ENCODE results near the gene FHIP2A.
"Not testable (repeated sequence)": the region's sequence is repeated elsewhere in the genome, so short reads cannot be mapped to it uniquely, and the experiment has no call there.

Gene FHIP2A

DNA sequence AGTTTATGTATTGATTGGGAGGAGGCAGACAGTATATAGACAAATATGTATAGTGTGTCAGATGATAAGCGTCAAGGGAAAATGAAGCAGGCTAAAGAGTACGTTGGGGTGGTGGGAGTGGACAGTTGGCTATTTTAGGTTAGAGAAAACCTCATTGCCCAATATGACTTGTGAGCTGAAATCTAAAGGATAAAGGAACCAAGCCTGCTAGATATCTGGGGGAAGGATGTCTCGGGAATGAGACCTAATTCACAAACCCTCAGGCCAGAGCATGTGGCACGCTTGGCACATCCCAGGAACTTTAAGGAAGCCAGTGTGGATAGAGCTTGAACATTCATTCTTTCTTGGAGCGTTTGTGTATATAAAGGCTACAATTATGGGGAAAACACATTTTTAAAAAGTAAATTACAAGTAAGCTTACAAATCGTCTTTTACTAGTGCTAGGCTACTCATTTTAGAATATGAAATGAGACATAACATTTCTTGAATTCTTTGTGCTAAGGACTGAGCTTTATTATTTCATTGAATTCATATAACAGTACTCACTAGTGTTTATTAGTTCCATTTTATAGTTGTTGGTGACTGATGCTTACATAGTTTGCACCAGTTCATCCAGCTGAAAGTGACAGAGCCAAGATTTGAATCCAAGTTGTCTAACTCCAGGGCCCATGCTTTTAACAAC, 9.7 kb downstream of the FHIP2A start:
- no peaks in the 10 kb centered on the region for H3K9me3 ChIP-seq (ENCODE audit: control insufficient read depth, low read length)
- H3K27me3 ChIP-seq (ENCODE audit: control insufficient read depth, insufficient read depth, low read length, poor library complexity, severe bottlenecking): no peaks in the 10 kb centered on the region
- H3K36me3 ChIP-seq (ENCODE audit: control insufficient read depth, insufficient read depth, low read length): peaks cover 10% of the 10 kb centered on the region
- 86 to 96% methylated on average over 5 of the region's 6 CpGs for WGBS, 2 experiments
- H3K27ac ChIP-seq (ENCODE audit: insufficient read depth, low read depth, low read length, poor library complexity, severe bottlenecking): no peak overlapping the region
- H3K4me1 ChIP-seq (ENCODE audit: control insufficient read depth, insufficient read depth, low read length): no peaks in the 10 kb centered on the region
- no peak overlapping the region for H3K4me3 ChIP-seq (ENCODE audit: insufficient read depth, low read depth, low read length)

DNA sequence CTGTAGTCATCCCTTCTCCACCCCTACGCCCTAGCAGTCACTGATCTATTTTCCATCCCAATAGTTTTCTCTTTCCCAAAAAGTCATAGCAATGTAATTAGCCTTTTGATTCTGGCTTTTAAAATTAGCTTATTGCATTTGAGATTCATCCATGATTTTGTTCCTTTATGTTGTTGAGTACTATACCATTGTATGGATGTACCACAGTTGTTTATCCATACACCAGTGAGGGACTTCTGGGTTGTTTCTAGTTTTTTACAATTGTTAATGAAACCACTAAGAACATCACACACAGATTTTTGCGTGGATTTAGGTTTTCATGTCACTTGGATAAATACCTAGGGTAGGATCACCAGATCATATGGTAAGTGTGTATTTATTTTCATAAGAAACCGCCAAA, 16.1 kb downstream of the FHIP2A start:
- no peaks in the 10 kb centered on the region for H3K4me1 ChIP-seq (ENCODE audit: control insufficient read depth, insufficient read depth, low read length)
- H3K27me3 ChIP-seq (ENCODE audit: control insufficient read depth, insufficient read depth, low read length, poor library complexity, severe bottlenecking): no peaks in the 10 kb centered on the region
- no peak overlapping the region for H3K27ac ChIP-seq (ENCODE audit: insufficient read depth, low read depth, low read length, poor library complexity, severe bottlenecking)
- H3K4me3 ChIP-seq (ENCODE audit: insufficient read depth, low read depth, low read length): no peak overlapping the region
- H3K36me3 ChIP-seq (ENCODE audit: control insufficient read depth, insufficient read depth, low read length): peaks cover 19% of the 10 kb centered on the region
- 97 to 99% methylated on average over 3 of the region's 3 CpGs for WGBS, 2 experiments
- H3K9me3 ChIP-seq (ENCODE audit: control insufficient read depth, low read length): no peaks in the 10 kb centered on the region

DNA sequence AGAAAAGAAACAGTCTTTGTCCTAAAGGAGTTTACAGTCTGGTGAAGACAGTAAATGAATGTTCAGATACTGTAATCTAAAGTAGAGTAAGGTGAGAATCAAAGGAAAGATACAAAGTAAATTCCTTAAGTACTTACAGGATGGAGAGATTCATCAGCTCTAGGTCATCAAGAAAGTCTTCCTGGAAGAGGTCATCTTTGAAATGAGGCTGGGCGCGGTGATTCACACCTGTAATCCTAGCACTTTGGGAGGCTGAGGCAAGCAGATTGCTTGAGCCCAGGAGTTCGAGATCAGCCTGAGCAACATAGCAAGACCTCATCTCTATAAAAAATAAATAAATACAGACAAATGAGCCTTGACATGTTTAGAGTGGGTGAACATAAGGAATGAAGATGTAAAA, 18.3 kb downstream of the FHIP2A start:
- Histone ChIP-seq H3K4me1 (ENCODE audit: control insufficient read depth, insufficient read depth, low read length) (no peaks in the 10 kb centered on the region), H3K9me3 (ENCODE audit: control insufficient read depth, low read length) (no peaks in the 10 kb centered on the region), H3K4me3 (ENCODE audit: insufficient read depth, low read depth, low read length) (no peak overlapping the region), H3K36me3 (ENCODE audit: control insufficient read depth, insufficient read depth, low read length) (peaks cover 16% of the 10 kb centered on the region), H3K27me3 (ENCODE audit: control insufficient read depth, insufficient read depth, low read length, poor library complexity, severe bottlenecking) (no peaks in the 10 kb centered on the region), H3K27ac (ENCODE audit: insufficient read depth, low read depth, low read length, poor library complexity, severe bottlenecking) (no peak overlapping the region)
- 95 to 96% methylated on average over 3 of the region's 3 CpGs for WGBS, 2 experiments

DNA sequence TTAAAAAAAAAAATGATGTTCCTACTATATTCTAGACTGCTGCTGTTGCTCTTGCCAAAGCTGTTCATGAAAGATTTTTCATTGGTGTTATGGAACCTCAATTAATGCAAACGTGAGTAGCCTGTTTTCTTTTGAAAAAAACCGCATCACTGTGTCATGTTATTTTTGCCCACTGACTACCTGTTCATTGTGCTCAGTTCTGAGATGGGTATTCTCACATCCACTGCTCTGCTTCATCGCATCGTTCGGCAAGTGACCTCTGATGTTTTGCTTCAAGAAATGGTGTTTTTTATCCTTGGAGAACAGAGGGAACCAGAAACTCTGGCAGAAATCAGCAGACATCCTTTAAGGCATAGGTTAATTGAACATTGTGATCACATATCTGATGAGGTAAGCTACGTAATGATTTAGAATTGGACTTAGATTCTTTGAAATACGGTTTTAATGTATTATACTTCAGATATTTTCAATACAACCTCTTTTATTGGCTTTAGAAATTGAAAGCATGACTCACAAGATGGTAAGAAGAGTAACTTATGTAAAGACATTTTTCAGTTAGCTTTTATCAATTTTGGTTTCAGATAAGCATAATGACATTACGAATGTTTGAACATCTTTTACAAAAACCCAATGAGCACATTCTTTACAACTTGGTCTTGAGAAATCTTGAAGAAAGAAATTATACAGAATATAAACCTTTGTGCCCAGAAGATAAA, 24.6 kb downstream of the FHIP2A start:
- WGBS, 2 experiments: 96 to 97% methylated on average over 5 to 7 of the region's 8 CpGs
- H3K36me3 ChIP-seq (ENCODE audit: control insufficient read depth, insufficient read depth, low read length): peaks cover 17% of the 10 kb centered on the region
- H3K27me3 ChIP-seq (ENCODE audit: control insufficient read depth, insufficient read depth, low read length, poor library complexity, severe bottlenecking): no peaks in the 10 kb centered on the region
- no peaks in the 10 kb centered on the region for H3K9me3 ChIP-seq (ENCODE audit: control insufficient read depth, low read length)
- H3K27ac ChIP-seq (ENCODE audit: insufficient read depth, low read depth, low read length, poor library complexity, severe bottlenecking): no peak overlapping the region
- H3K4me1 ChIP-seq (ENCODE audit: control insufficient read depth, insufficient read depth, low read length): no peaks in the 10 kb centered on the region
- H3K4me3 ChIP-seq (ENCODE audit: insufficient read depth, low read depth, low read length): no peak overlapping the region

DNA sequence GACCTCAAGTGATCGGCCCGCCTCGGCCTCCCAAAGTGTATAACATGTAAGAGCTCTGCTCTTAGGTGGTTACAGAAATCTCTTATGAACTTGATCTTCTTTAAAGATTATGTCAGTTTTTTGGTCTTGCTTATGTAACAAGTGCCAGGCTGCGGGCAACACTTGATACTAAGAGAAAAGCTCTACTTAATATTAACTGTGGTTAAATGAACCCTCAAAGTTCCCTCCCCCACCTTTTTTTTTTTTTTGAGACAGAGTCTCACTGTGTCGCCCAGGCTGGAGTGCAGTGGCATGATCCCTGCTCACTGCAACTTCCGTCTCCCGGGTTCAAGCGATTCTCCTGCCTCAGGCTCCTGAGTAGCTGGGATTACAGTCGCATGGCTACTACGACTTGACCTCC, 25.9 kb downstream of the FHIP2A start:
- H3K27me3 ChIP-seq (ENCODE audit: control insufficient read depth, insufficient read depth, low read length, poor library complexity, severe bottlenecking); H3K4me3 ChIP-seq (ENCODE audit: insufficient read depth, low read depth, low read length); H3K27ac ChIP-seq (ENCODE audit: insufficient read depth, low read depth, low read length, poor library complexity, severe bottlenecking); H3K9me3 ChIP-seq (ENCODE audit: control insufficient read depth, low read length); H3K4me1 ChIP-seq (ENCODE audit: control insufficient read depth, insufficient read depth, low read length): not testable (repeated sequence)
- 87 to 90% methylated on average over 10 of the region's 10 CpGs for WGBS, 2 experiments
- peaks cover 17% of the 10 kb centered on the region for H3K36me3 ChIP-seq (ENCODE audit: control insufficient read depth, insufficient read depth, low read length)

DNA sequence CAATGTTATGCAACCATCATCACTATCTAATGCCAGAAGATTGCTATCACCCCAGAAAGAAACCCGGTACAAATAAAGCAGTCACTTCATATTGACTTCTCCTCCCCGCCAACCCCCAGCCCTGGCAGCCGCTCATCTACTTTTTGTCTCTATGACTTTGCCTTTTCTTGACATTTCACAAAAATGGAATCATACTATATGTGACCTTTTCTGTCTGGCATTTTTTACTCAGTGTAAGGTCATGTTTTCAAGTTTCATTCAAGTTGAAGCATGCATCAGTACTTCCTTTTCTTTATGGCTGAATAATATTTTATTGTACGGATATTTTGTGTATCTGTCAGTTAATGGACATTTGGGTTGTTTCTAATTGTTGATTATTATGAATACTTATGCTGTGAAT, 28.1 kb downstream of the FHIP2A start:
- Histone ChIP-seq H3K27me3 (ENCODE audit: control insufficient read depth, insufficient read depth, low read length, poor library complexity, severe bottlenecking) (no peaks in the 10 kb centered on the region), H3K4me1 (ENCODE audit: control insufficient read depth, insufficient read depth, low read length) (no peaks in the 10 kb centered on the region)
- WGBS, 2 experiments: 89 to 96% methylated on average over 4 of the region's 4 CpGs

DNA sequence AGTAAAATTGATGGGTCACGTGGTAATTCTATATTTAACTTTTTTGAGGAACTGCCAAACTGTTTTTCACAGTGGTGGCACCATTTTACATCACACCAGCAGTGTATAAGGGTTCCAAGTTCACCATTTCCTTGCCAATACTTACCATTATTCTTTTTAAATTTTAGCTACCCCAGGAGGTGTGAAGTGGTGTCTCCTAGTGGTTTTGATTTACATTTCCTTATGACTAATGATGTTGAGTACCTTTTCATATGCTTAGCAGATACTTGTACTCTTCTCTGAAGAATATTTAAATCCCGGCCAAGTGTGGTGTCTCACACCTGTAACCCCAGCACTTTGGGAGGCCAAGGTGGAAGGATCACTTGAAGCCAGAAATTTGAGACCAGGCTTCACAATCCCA, 28.5 kb downstream of the FHIP2A start:
- Histone ChIP-seq H3K9me3 (ENCODE audit: control insufficient read depth, low read length) (no peaks in the 10 kb centered on the region), H3K27me3 (ENCODE audit: control insufficient read depth, insufficient read depth, low read length, poor library complexity, severe bottlenecking) (no peaks in the 10 kb centered on the region), H3K4me1 (ENCODE audit: control insufficient read depth, insufficient read depth, low read length) (no peaks in the 10 kb centered on the region), H3K4me3 (ENCODE audit: insufficient read depth, low read depth, low read length) (no peak overlapping the region), H3K36me3 (ENCODE audit: control insufficient read depth, insufficient read depth, low read length) (peaks cover 13% of the 10 kb centered on the region), H3K27ac (ENCODE audit: insufficient read depth, low read depth, low read length, poor library complexity, severe bottlenecking) (no peak overlapping the region)
- 52 to 75% methylated on average over 2 of the region's 2 CpGs for WGBS, 2 experiments

More for the DNA sequence above, 28.1 kb downstream of the FHIP2A start:
- peaks cover 13% of the 10 kb centered on the region for H3K36me3 ChIP-seq (ENCODE audit: control insufficient read depth, insufficient read depth, low read length)
- no peaks in the 10 kb centered on the region for H3K9me3 ChIP-seq (ENCODE audit: control insufficient read depth, low read length)
- no peak overlapping the region for H3K4me3 ChIP-seq (ENCODE audit: insufficient read depth, low read depth, low read length)
- no peak overlapping the region for H3K27ac ChIP-seq (ENCODE audit: insufficient read depth, low read depth, low read length, poor library complexity, severe bottlenecking)

DNA sequence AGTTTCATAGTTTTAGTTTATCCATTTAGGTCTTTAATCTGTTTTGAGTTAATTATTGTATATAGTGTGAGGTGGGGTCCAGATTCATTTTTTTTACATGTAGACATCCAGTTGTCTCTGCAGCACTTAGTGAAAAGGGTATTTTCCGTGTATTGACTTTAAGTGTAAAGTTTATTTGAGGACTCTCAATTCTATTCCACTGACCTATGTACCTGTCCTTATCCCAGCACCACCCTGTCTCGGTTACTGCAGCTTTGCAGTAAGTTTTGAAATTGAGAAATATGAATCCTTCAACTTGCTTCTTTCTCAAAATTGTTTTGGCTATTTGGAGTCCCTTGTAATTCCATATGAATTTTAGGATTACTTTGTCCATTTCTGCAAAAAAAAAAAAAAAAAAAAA, 29.8 kb downstream of the FHIP2A start:
- 83 to 95% methylated on average over 1 to 2 of the region's 2 CpGs for WGBS, 2 experiments
- no peaks in the 10 kb centered on the region for H3K9me3 ChIP-seq (ENCODE audit: control insufficient read depth, low read length)
- no peak overlapping the region for H3K27ac ChIP-seq (ENCODE audit: insufficient read depth, low read depth, low read length, poor library complexity, severe bottlenecking)
- no peaks in the 10 kb centered on the region for H3K27me3 ChIP-seq (ENCODE audit: control insufficient read depth, insufficient read depth, low read length, poor library complexity, severe bottlenecking)
- H3K4me3 ChIP-seq (ENCODE audit: insufficient read depth, low read depth, low read length): no peak overlapping the region
- H3K4me1 ChIP-seq (ENCODE audit: control insufficient read depth, insufficient read depth, low read length): no peaks in the 10 kb centered on the region
- peaks cover 13% of the 10 kb centered on the region for H3K36me3 ChIP-seq (ENCODE audit: control insufficient read depth, insufficient read depth, low read length)

DNA sequence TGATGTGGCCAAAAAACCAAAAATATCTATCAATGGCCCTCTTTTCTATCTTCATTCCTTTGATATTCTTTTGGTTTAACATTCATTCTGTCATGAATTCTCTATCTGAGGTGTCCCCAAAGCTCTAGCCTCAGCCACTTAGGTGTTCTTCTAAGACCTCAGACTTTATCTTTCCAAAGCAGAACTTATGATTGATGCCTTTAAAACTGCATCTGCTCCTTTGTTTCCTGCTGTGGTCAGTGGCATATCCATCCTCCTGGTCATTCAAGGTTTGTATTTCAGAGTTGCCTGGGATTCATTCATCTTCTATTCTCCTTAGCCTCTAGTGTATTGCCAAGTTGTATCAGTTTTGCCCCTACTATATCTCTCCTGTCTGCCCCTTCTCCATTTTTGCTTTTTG, 30.6 kb downstream of the FHIP2A start:
- Histone ChIP-seq H3K4me1 (ENCODE audit: control insufficient read depth, insufficient read depth, low read length) (no peaks in the 10 kb centered on the region), H3K36me3 (ENCODE audit: control insufficient read depth, insufficient read depth, low read length) (peaks cover 17% of the 10 kb centered on the region), H3K27me3 (ENCODE audit: control insufficient read depth, insufficient read depth, low read length, poor library complexity, severe bottlenecking) (no peaks in the 10 kb centered on the region), H3K4me3 (ENCODE audit: insufficient read depth, low read depth, low read length) (no peak overlapping the region), H3K9me3 (ENCODE audit: control insufficient read depth, low read length) (no peaks in the 10 kb centered on the region), H3K27ac (ENCODE audit: insufficient read depth, low read depth, low read length, poor library complexity, severe bottlenecking) (no peak overlapping the region)

DNA sequence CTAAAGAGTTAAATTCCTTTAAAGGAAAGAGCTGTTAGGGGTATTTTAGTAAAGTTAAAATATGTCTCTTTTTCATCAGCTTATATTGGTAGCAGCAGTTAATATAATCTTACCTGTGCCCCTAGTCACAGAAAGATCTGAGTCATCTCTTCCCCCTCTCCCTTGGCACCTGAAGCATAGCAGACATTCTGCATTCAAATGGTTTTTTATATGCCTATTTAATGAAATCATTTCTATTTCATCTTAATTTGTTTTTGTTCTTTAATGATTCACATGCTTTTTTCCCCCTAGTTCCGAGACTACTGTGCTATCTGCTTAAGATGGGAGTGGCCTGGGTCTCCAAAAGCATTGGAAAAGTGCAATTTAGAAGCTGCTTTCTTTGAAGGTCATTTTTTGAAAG, 33.3 kb downstream of the FHIP2A start:
- Histone ChIP-seq H3K4me3 (ENCODE audit: insufficient read depth, low read depth, low read length) (no peak overlapping the region), H3K27ac (ENCODE audit: insufficient read depth, low read depth, low read length, poor library complexity, severe bottlenecking) (no peak overlapping the region), H3K36me3 (ENCODE audit: control insufficient read depth, insufficient read depth, low read length) (peaks cover 7% of the 10 kb centered on the region), H3K9me3 (ENCODE audit: control insufficient read depth, low read length) (no peaks in the 10 kb centered on the region), H3K27me3 (ENCODE audit: control insufficient read depth, insufficient read depth, low read length, poor library complexity, severe bottlenecking) (no peaks in the 10 kb centered on the region), H3K4me1 (ENCODE audit: control insufficient read depth, insufficient read depth, low read length) (no peaks in the 10 kb centered on the region)
- 88 to 100% methylated on average over 1 of the region's 1 CpG for WGBS, 2 experiments
